Breast epithelium (tissue), 4 donors: ENCODE results near the gene OR2J3. TPM values are rescaled to one million over a fixed set of nuclear protein-coding genes. Genes with fewer than 3 reads are reported as not detected.

Experiments
- DNase-seq, 2 donors: peaks; one replicate each; pipeline ENCODE4 v3.0.0-alpha.2; 2019; ENCODE audit warnings: low spot score in 2 of 2
- H3K27ac ChIP-seq, 2 donors: fragments of 200-600 bp; sonication (generic) in 1 of 2; one replicate each; pipeline ENCODE4 v1.5.1; 2016 to 2019; ENCODE audit warnings: mild to moderate bottlenecking in 1 of 2
- H3K27me3 ChIP-seq, 2 donors: fragments of 200-600 bp; sonication (generic) in 1 of 2; one replicate each; pipeline versions ENCODE4 v1.5.1 to v1.6.0; 2017 to 2019; ENCODE audit warnings: control low read depth in 1 of 2, mild to moderate bottlenecking in 1 of 2
- H3K36me3 ChIP-seq: fragments of 200-600 bp; one replicate; pipeline ENCODE4 v1.5.1; 2019
- H3K4me1 ChIP-seq, 2 donors: fragments of 200-600 bp; sonication (generic); one replicate each; pipeline ENCODE4 v1.5.1; 2016 to 2019; ENCODE audit warnings: control low read depth in 1 of 2
- H3K4me3 ChIP-seq, 3 donors: fragments of 200-600 bp; sonication (generic); 1 replicate in 2 of 3; 2 replicates in 1 of 3; pipeline ENCODE4 v1.5.1; 2016 to 2019; ENCODE audit warnings: mild to moderate bottlenecking in 3 of 3, moderate library complexity in 2 of 3
- H3K9me3 ChIP-seq, 2 donors: fragments of 200-600 bp; sonication (generic) in 1 of 2; one replicate each; pipeline ENCODE4 v1.5.1; 2016 to 2019; ENCODE audit warnings: control low read depth in 1 of 2
- CTCF ChIP-seq, 3 donors: fragments of 450-650 bp; IDR thresholded peaks; one replicate each; pipeline ENCODE4 v1.5.1; 2016 to 2017; ENCODE audit warnings: antibody characterized with exemption in 3 of 3, mild to moderate bottlenecking in 3 of 3, moderate library complexity in 3 of 3
- POLR2A ChIP-seq: fragments of 450-650 bp; IDR thresholded peaks from one replicate; pipeline ENCODE4 v1.6.1; 2016; ENCODE audit warnings: antibody characterized with exemption, mild to moderate bottlenecking, moderate library complexity
- POLR2AphosphoS5 ChIP-seq, 3 donors: sonication (generic); formaldehyde crosslinking; IDR thresholded peaks; one replicate each; pipeline ENCODE4 v1.6.1; 2017; ENCODE audit warnings: antibody characterized with exemption in 3 of 3
- intact Hi-C: fragments of 100-400 bp; cut with DNase I; formaldehyde crosslinking; loops from one replicate; pipeline ENCODE4 v1.15.1; 2023; ENCODE audit warnings: low total_unique reads
- total RNA-seq, 3 donors: library from RNA; depleted of rRNA; stranded (reverse); fragments of >200 nt; gene quantifications; one replicate each; pipeline ENCODE4 v1.1.0, GENCODE V29; 2016

The OR2J3 gene
- total RNA-seq, 3 donors from 2014 or later: 0.15 TPM; not detected in 2

GRCh38 chr6:29129326-29130012 lies 21.6 kb downstream of the OR2J3 start:
- intact Hi-C loops: no loop called here
- Histone ChIP-seq H3K36me3 (no peaks in the 10 kb centered on the region), H3K27ac (no peak overlapping the region), H3K27me3 (no peaks in the 10 kb centered on the region), H3K9me3 (no peaks in the 10 kb centered on the region), H3K4me3 (no peak overlapping the region), H3K4me1 (no peaks in the 10 kb centered on the region)
- DNase-seq: no peak
- no peak for TF ChIP-seq POLR2A

GRCh38 chr6:29130644-29131043 lies 22.8 kb downstream of the OR2J3 start:
- Histone ChIP-seq H3K9me3 (no peaks in the 10 kb centered on the region), H3K27ac (no peak overlapping the region), H3K4me1 (no peaks in the 10 kb centered on the region), H3K4me3 (no peak overlapping the region), H3K27me3 (no peaks in the 10 kb centered on the region), H3K36me3 (no peaks in the 10 kb centered on the region)
- TF ChIP-seq POLR2A (no peak), CTCF (IDR thresholded peaks at IDR 0.05) (no peak), POLR2AphosphoS5 (IDR thresholded peaks at IDR 0.05) (no peak)
- DNase-seq: no peak
- intact Hi-C loops: no loop called here

- Histone ChIP-seq H3K4me3 (no peak overlapping the region), H3K36me3 (no peaks in the 10 kb centered on the region), H3K9me3 (no peaks in the 10 kb centered on the region), H3K4me1 (no peaks in the 10 kb centered on the region), H3K27me3 (no peaks in the 10 kb centered on the region), H3K27ac (no peak overlapping the region)
- no peak for DNase-seq
- intact Hi-C loops: no loop called here
- TF ChIP-seq CTCF (IDR thresholded peaks at IDR 0.05) (no peak), POLR2AphosphoS5 (IDR thresholded peaks at IDR 0.05) (no peak), POLR2A (no peak)
Measured at GRCh38 chr6:29131691-29132090, 23.8 kb downstream of the OR2J3 start.

GRCh38 chr6:29137724-29138123 lies 29.9 kb downstream of the OR2J3 start:
- Histone ChIP-seq H3K27ac (no peak overlapping the region), H3K36me3 (no peaks in the 10 kb centered on the region), H3K4me1 (no peaks in the 10 kb centered on the region), H3K9me3 (peaks cover 0 to 7% of the 10 kb centered on the region in 2 donors), H3K4me3 (no peak overlapping the region), H3K27me3 (no peaks in the 10 kb centered on the region)
- TF ChIP-seq POLR2A: no peak
- TF ChIP-seq POLR2AphosphoS5 (IDR thresholded peaks at IDR 0.05): no peak
- TF ChIP-seq CTCF (IDR thresholded peaks at IDR 0.05): no peak
- DNase-seq: no peak
- intact Hi-C loops: no loop called here

GRCh38 chr6:29141606-29142005 lies 33.7 kb downstream of the OR2J3 start:
- Histone ChIP-seq H3K4me3 (no peak overlapping the region), H3K27me3 (no peaks in the 10 kb centered on the region), H3K4me1 (no peaks in the 10 kb centered on the region), H3K27ac (no peak overlapping the region), H3K36me3 (no peaks in the 10 kb centered on the region), H3K9me3 (peaks cover 0 to 15% of the 10 kb centered on the region in 2 donors)
- no peak for DNase-seq
- intact Hi-C loops: no loop called here
- TF ChIP-seq POLR2A (no peak), POLR2AphosphoS5 (IDR thresholded peaks at IDR 0.05) (no peak), CTCF (IDR thresholded peaks at IDR 0.05) (no peak)
